ENCODE measurements around the gene RRAGC. TPM values are rescaled to one million over a fixed set of nuclear protein-coding genes. Genes with fewer than 3 reads are reported as not detected.

Gene RRAGC
- total and polyA plus RNA-seq, 3 experiments from 2014 or later, result 10.3 to 21.9 (median 20.6) TPM

GRCh38 chr1:38831731-38832369 lies 27.7 kb downstream of the RRAGC start:
- ChIA-PET CTCF (interaction anchor here (1.1 kb wide), 1 partner anchor 14 kb away, joined by 3 read pairs; no protein-coding TSS in a partner anchor), POLR2A (no interaction called here)
- H3K4me1 ChIP-seq (ENCODE audit: insufficient read depth, low read length), result no peaks in the 10 kb centered on the region
- H3K27ac Mint-ChIP-seq, result no peak overlapping the region
- no peak overlapping the region for H3K4me3 Mint-ChIP-seq
- no peaks in the 10 kb centered on the region for H3K36me3 ChIP-seq (ENCODE audit: insufficient read depth, low read length)
- no peak for DNase-seq
- no peaks in the 10 kb centered on the region for H3K36me3 Mint-ChIP-seq
- H3K4me1 Mint-ChIP-seq, result peaks cover 0 to 2% (median 2%) of the 10 kb centered on the region in 3 donors
- no peak overlapping the region for H3K4me3 ChIP-seq (ENCODE audit: low read length)
- H3K9me3 ChIP-seq (ENCODE audit: low read length), result no peaks in the 10 kb centered on the region
- H3K27me3 ChIP-seq (ENCODE audit: insufficient read depth, low read length, poor library complexity, severe bottlenecking), result no peaks in the 10 kb centered on the region
- H3K27ac ChIP-seq (ENCODE audit: low read depth, low read length), result no peak overlapping the region
- H3K9me3 Mint-ChIP-seq, result no peaks in the 10 kb centered on the region
- H3K27me3 Mint-ChIP-seq, result peaks cover 13 to 35% of the 10 kb centered on the region in 2 donors

GRCh38 chr1:38829368-38829767 lies 30.2 kb downstream of the RRAGC start:
- Mint-ChIP-seq H3K27ac (no peak overlapping the region), H3K4me3 (no peak overlapping the region), H3K4me1 (no peaks in the 10 kb centered on the region), H3K36me3 (no peaks in the 10 kb centered on the region), H3K9me3 (no peaks in the 10 kb centered on the region), H3K27me3 (peaks cover 24 to 58% of the 10 kb centered on the region in 2 donors)
- ChIA-PET CTCF (no interaction called here), POLR2A (no interaction called here)
- H3K4me1 ChIP-seq (ENCODE audit: insufficient read depth, low read length), result no peaks in the 10 kb centered on the region
- no peaks in the 10 kb centered on the region for H3K9me3 ChIP-seq (ENCODE audit: low read length)
- no peak overlapping the region for H3K27ac ChIP-seq (ENCODE audit: low read depth, low read length)
- no peaks in the 10 kb centered on the region for H3K36me3 ChIP-seq (ENCODE audit: insufficient read depth, low read length)
- no peak for DNase-seq
- H3K27me3 ChIP-seq (ENCODE audit: insufficient read depth, low read length, poor library complexity, severe bottlenecking), result no peaks in the 10 kb centered on the region
- H3K4me3 ChIP-seq (ENCODE audit: low read length), result no peak overlapping the region

- POLR2A ChIA-PET, result no interaction called here
- peaks cover 29 to 70% of the 10 kb centered on the region in 2 donors for H3K27me3 Mint-ChIP-seq
- no peak overlapping the region for H3K4me3 Mint-ChIP-seq
- H3K9me3 Mint-ChIP-seq, result no peaks in the 10 kb centered on the region
- no peaks in the 10 kb centered on the region for H3K9me3 ChIP-seq (ENCODE audit: low read length)
- CTCF ChIA-PET, result interaction anchor here (1.2 kb wide), 1 partner anchor 9 kb away, joined by 3 read pairs; no protein-coding TSS in a partner anchor
- no peak for DNase-seq
- no peak overlapping the region for H3K4me3 ChIP-seq (ENCODE audit: low read length)
- no peaks in the 10 kb centered on the region for H3K4me1 Mint-ChIP-seq
- H3K4me1 ChIP-seq (ENCODE audit: insufficient read depth, low read length), result no peaks in the 10 kb centered on the region
- H3K36me3 ChIP-seq (ENCODE audit: insufficient read depth, low read length), result no peaks in the 10 kb centered on the region
- H3K27ac ChIP-seq (ENCODE audit: low read depth, low read length), result no peak overlapping the region
- no peaks in the 10 kb centered on the region for H3K27me3 ChIP-seq (ENCODE audit: insufficient read depth, low read length, poor library complexity, severe bottlenecking)
- no peaks in the 10 kb centered on the region for H3K36me3 Mint-ChIP-seq
- no peak overlapping the region for H3K27ac Mint-ChIP-seq
Observed at GRCh38 chr1:38827318-38827717, 32.3 kb downstream of the RRAGC start.

GRCh38 chr1:38826886-38827285 lies 32.7 kb downstream of the RRAGC start:
- no peaks in the 10 kb centered on the region for H3K4me1 ChIP-seq (ENCODE audit: insufficient read depth, low read length)
- Mint-ChIP-seq H3K27me3 (peaks cover 33 to 73% of the 10 kb centered on the region in 2 donors), H3K36me3 (no peaks in the 10 kb centered on the region), H3K4me1 (no peaks in the 10 kb centered on the region), H3K27ac (no peak overlapping the region), H3K9me3 (no peaks in the 10 kb centered on the region), H3K4me3 (no peak overlapping the region)
- H3K4me3 ChIP-seq (ENCODE audit: low read length), result no peak overlapping the region
- no peaks in the 10 kb centered on the region for H3K27me3 ChIP-seq (ENCODE audit: insufficient read depth, low read length, poor library complexity, severe bottlenecking)
- no peak for DNase-seq
- ChIA-PET CTCF (interaction anchor here (1.2 kb wide), 1 partner anchor 8 kb away, joined by 3 read pairs; no protein-coding TSS in a partner anchor), POLR2A (no interaction called here)
- no peak overlapping the region for H3K27ac ChIP-seq (ENCODE audit: low read depth, low read length)
- H3K9me3 ChIP-seq (ENCODE audit: low read length), result no peaks in the 10 kb centered on the region
- no peaks in the 10 kb centered on the region for H3K36me3 ChIP-seq (ENCODE audit: insufficient read depth, low read length)

- Mint-ChIP-seq H3K9me3 (no peaks in the 10 kb centered on the region), H3K36me3 (no peaks in the 10 kb centered on the region), H3K27ac (no peak overlapping the region), H3K4me3 (no peak overlapping the region), H3K4me1 (no peaks in the 10 kb centered on the region), H3K27me3 (peaks cover 38 to 76% of the 10 kb centered on the region in 2 donors)
- POLR2A ChIA-PET, result no interaction called here
- CTCF ChIA-PET, result no interaction called here
- Histone ChIP-seq H3K9me3 (ENCODE audit: low read length) (no peaks in the 10 kb centered on the region), H3K27ac (ENCODE audit: low read depth, low read length) (no peak overlapping the region), H3K4me3 (ENCODE audit: low read length) (no peak overlapping the region), H3K36me3 (ENCODE audit: insufficient read depth, low read length) (no peaks in the 10 kb centered on the region), H3K27me3 (ENCODE audit: insufficient read depth, low read length, poor library complexity, severe bottlenecking) (no peaks in the 10 kb centered on the region), H3K4me1 (ENCODE audit: insufficient read depth, low read length) (no peaks in the 10 kb centered on the region)
- DNase-seq, result no peak
Observed at GRCh38 chr1:38826262-38826661, 33.3 kb downstream of the RRAGC start.

- Histone ChIP-seq H3K4me1 (ENCODE audit: insufficient read depth, low read length) (peaks cover 8% of the 10 kb centered on the region), H3K27me3 (ENCODE audit: insufficient read depth, low read length, poor library complexity, severe bottlenecking) (peaks cover 27% of the 10 kb centered on the region), H3K36me3 (ENCODE audit: insufficient read depth, low read length) (no peaks in the 10 kb centered on the region), H3K9me3 (ENCODE audit: low read length) (no peaks in the 10 kb centered on the region), H3K27ac (ENCODE audit: low read depth, low read length) (no peak overlapping the region), H3K4me3 (ENCODE audit: low read length) (no peak overlapping the region)
- Mint-ChIP-seq H3K27me3 (peaks cover 49 to 81% of the 10 kb centered on the region in 2 donors), H3K4me1 (peaks cover 9 to 20% (median 13%) of the 10 kb centered on the region in 3 donors), H3K4me3 (no peak overlapping the region), H3K9me3 (peaks cover 0 to 3% (median 2%) of the 10 kb centered on the region in 5 donors), H3K27ac (no peak overlapping the region), H3K36me3 (no peaks in the 10 kb centered on the region)
- ChIA-PET CTCF (interaction anchor here (1.4 kb wide), 1 partner anchor 26 kb away, joined by 3 read pairs; no protein-coding TSS in a partner anchor), POLR2A (no interaction called here)
- DNase-seq, result no peak
Observed at GRCh38 chr1:38820860-38821259, 38.7 kb downstream of the RRAGC start.

GRCh38 chr1:38819516-38819915 lies 40.1 kb downstream of the RRAGC start:
- POLR2A ChIA-PET, result no interaction called here
- no peaks in the 10 kb centered on the region for H3K9me3 ChIP-seq (ENCODE audit: low read length)
- H3K36me3 ChIP-seq (ENCODE audit: insufficient read depth, low read length), result no peaks in the 10 kb centered on the region
- no peak for DNase-seq
- peaks cover 34% of the 10 kb centered on the region for H3K27me3 ChIP-seq (ENCODE audit: insufficient read depth, low read length, poor library complexity, severe bottlenecking)
- H3K4me3 ChIP-seq (ENCODE audit: low read length), result no peak overlapping the region
- H3K4me1 Mint-ChIP-seq, result peaks cover 12 to 25% (median 19%) of the 10 kb centered on the region in 3 donors
- H3K4me1 ChIP-seq (ENCODE audit: insufficient read depth, low read length), result peaks cover 8% of the 10 kb centered on the region
- no peaks in the 10 kb centered on the region for H3K36me3 Mint-ChIP-seq
- H3K9me3 Mint-ChIP-seq, result peaks cover 0 to 4% (median 2%) of the 10 kb centered on the region in 5 donors
- no peak overlapping the region for H3K4me3 Mint-ChIP-seq
- peak overlapping the region in 1 of 8 donors; percentile 14 for H3K27ac Mint-ChIP-seq
- no peak overlapping the region for H3K27ac ChIP-seq (ENCODE audit: low read depth, low read length)
- CTCF ChIA-PET, result interaction anchor here (0.7 to 1.6 kb wide), 5 partner anchors 10 to 35 kb away, joined by 3 to 5 read pairs (median 3); no protein-coding TSS in a partner anchor
- peaks cover 49 to 81% of the 10 kb centered on the region in 2 donors for H3K27me3 Mint-ChIP-seq

GRCh38 chr1:38819040-38819439 lies 40.5 kb downstream of the RRAGC start:
- Histone ChIP-seq H3K27me3 (ENCODE audit: insufficient read depth, low read length, poor library complexity, severe bottlenecking) (peaks cover 34% of the 10 kb centered on the region), H3K4me1 (ENCODE audit: insufficient read depth, low read length) (peaks cover 8% of the 10 kb centered on the region), H3K27ac (ENCODE audit: low read depth, low read length) (no peak overlapping the region), H3K36me3 (ENCODE audit: insufficient read depth, low read length) (no peaks in the 10 kb centered on the region), H3K4me3 (ENCODE audit: low read length) (no peak overlapping the region), H3K9me3 (ENCODE audit: low read length) (no peaks in the 10 kb centered on the region)
- POLR2A ChIA-PET, result no interaction called here
- Mint-ChIP-seq H3K27ac (peak overlapping the region in 2 of 8 donors; percentile 14 to 19), H3K27me3 (peaks cover 54 to 81% of the 10 kb centered on the region in 2 donors), H3K9me3 (peaks cover 0 to 5% (median 2%) of the 10 kb centered on the region in 5 donors), H3K4me3 (peak overlapping the region in 2 of 7 donors; percentile 29), H3K36me3 (no peaks in the 10 kb centered on the region), H3K4me1 (peaks cover 12 to 25% (median 19%) of the 10 kb centered on the region in 3 donors)
- DNase-seq, result no peak
- CTCF ChIA-PET, result interaction anchor here (0.9 to 1.6 kb wide), 5 partner anchors 8 to 35 kb away, joined by 3 to 5 read pairs (median 3); no protein-coding TSS in a partner anchor

Data from CD8-positive, alpha-beta memory T cell (primary cell).